Measurements from ENCODE around the gene UBTD2. TPM values are rescaled to one million over a fixed set of nuclear protein-coding genes. Genes with fewer than 3 reads are reported as not detected.

Gene UBTD2
- polyA plus RNA-seq, 3 donors, result 2.3 to 3.2 (median 2.6) TPM

GRCh38 chr5:172251419-172251818, 32.1 kb downstream of the UBTD2 start:
- Mint-ChIP-seq H3K9me3 (peaks cover 12 to 39% (median 29%) of the 10 kb centered on the region in 7 donors), H3K36me3 (peaks cover 13 to 20% of the 10 kb centered on the region in 2 donors), H3K4me3 (no peak overlapping the region), H3K4me1 (no peaks in the 10 kb centered on the region), H3K27ac (no peak overlapping the region), H3K27me3 (ENCODE audit: low read depth in 3 of 3) (peaks cover 0 to 1% (median 0%) of the 10 kb centered on the region in 3 donors)
- Histone ChIP-seq H3K27ac (ENCODE audit: low read depth in 1 of 2, low read length in 2 of 2) (no peak overlapping the region), H4K20me1 (ENCODE audit: insufficient read depth, low read length) (no peaks in the 10 kb centered on the region), H3K4me2 (replicated peaks; ENCODE audit: extremely low read depth, low read length, poor library complexity, severe bottlenecking) (no peak overlapping the region), H3K4me1 (ENCODE audit: control insufficient read depth in 1 of 2, insufficient read depth in 2 of 2, low read length in 2 of 2) (no peaks in the 10 kb centered on the region), H2AFZ (ENCODE audit: insufficient read depth, low read depth, low read length, poor library complexity, severe bottlenecking) (no peak overlapping the region), H3K79me2 (ENCODE audit: insufficient read depth, low read length) (no peaks in the 10 kb centered on the region), H3K9me3 (replicated peaks in 1 of 2; ENCODE audit: control insufficient read depth in 1 of 2, insufficient read depth in 1 of 2, low read length in 2 of 2) (peaks cover 22 to 25% of the 10 kb centered on the region in 2 donors), H3K4me3 (replicated peaks in 1 of 3; ENCODE audit: low read depth in 2 of 3, low read length in 3 of 3) (no peak overlapping the region), H3K36me3 (replicated peaks in 1 of 2; ENCODE audit: control insufficient read depth in 1 of 2, insufficient read depth in 2 of 2, low read length in 2 of 2) (no peaks in the 10 kb centered on the region), H3K27me3 (ENCODE audit: control insufficient read depth in 2 of 2, insufficient read depth in 2 of 2, low read length in 2 of 2) (no peaks in the 10 kb centered on the region), H3K9ac (ENCODE audit: insufficient read depth, low read length, poor library complexity, severe bottlenecking) (no peak overlapping the region)
- no peak for DNase-seq
- WGBS (ENCODE audit: insufficient coverage), result no CpG with 5 or more reads among the region's 1 CpG
- TF ChIP-seq CTCF (IDR thresholded peaks at IDR 0.05), result no peak
- intact Hi-C loops (cut with micrococcal nuclease), result no loop called here

DNA sequence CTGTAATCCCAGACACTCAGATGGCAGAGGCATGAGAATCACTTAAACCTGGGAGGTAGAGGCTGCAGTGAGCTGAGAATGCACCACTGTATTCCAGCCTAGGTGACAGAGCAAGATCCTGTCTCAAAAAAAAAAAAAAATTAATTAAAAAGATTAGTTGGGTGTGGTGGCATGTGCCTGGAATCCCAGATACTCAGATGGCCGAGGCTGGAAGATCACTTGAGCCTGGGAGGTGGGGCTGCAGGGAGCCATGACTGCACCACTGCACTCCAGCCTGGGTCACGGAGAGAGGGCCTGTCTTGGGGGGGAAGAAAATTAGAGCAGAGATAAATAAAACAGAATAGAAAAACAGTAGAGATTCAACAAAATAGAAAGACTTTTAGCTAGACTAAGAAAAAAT, 34.9 kb downstream of the UBTD2 start:
- TF ChIP-seq CTCF (IDR thresholded peaks at IDR 0.05), result no peak
- Mint-ChIP-seq H3K4me1 (no peaks in the 10 kb centered on the region), H3K9me3 (peaks cover 9 to 29% (median 24%) of the 10 kb centered on the region in 7 donors), H3K27ac (peak overlapping the region in 1 of 7 donors; percentile 81), H3K27me3 (ENCODE audit: low read depth in 3 of 3) (peaks cover 0 to under 1% (median 0%) of the 10 kb centered on the region in 3 donors), H3K4me3 (no peak overlapping the region), H3K36me3 (peaks cover 8 to 18% of the 10 kb centered on the region in 2 donors)
- H3K27me3 ChIP-seq (ENCODE audit: control insufficient read depth in 2 of 2, insufficient read depth in 2 of 2, low read length in 2 of 2), result no peaks in the 10 kb centered on the region
- no peak overlapping the region for H3K27ac ChIP-seq (ENCODE audit: low read depth in 1 of 2, low read length in 2 of 2)
- no peak overlapping the region for H3K4me2 ChIP-seq (replicated peaks; ENCODE audit: extremely low read depth, low read length, poor library complexity, severe bottlenecking)
- no peak overlapping the region for H3K9ac ChIP-seq (ENCODE audit: insufficient read depth, low read length, poor library complexity, severe bottlenecking)
- intact Hi-C loops (cut with micrococcal nuclease), result no loop called here
- no peak overlapping the region for H3K4me3 ChIP-seq (replicated peaks in 1 of 3; ENCODE audit: low read depth in 2 of 3, low read length in 3 of 3)
- no peaks in the 10 kb centered on the region for H3K4me1 ChIP-seq (ENCODE audit: control insufficient read depth in 1 of 2, insufficient read depth in 2 of 2, low read length in 2 of 2)
- no peaks in the 10 kb centered on the region for H3K79me2 ChIP-seq (ENCODE audit: insufficient read depth, low read length)
- no CpG with 5 or more reads among the region's 2 CpGs for WGBS (ENCODE audit: insufficient coverage)
- H2AFZ ChIP-seq (ENCODE audit: insufficient read depth, low read depth, low read length, poor library complexity, severe bottlenecking), result no peak overlapping the region
- H4K20me1 ChIP-seq (ENCODE audit: insufficient read depth, low read length), result no peaks in the 10 kb centered on the region
- H3K36me3 ChIP-seq (replicated peaks in 1 of 2; ENCODE audit: control insufficient read depth in 1 of 2, insufficient read depth in 2 of 2, low read length in 2 of 2), result no peaks in the 10 kb centered on the region
- peaks cover 13 to 19% of the 10 kb centered on the region in 2 donors for H3K9me3 ChIP-seq (replicated peaks in 1 of 2; ENCODE audit: control insufficient read depth in 1 of 2, insufficient read depth in 1 of 2, low read length in 2 of 2)
- DNase-seq, result no peak

All from CD14-positive monocyte (primary cell).